SK-N-SH treated with all-trans-retinoic acid at 6 μM for 48 hours (cell line): ENCODE measurements around the gene GPC3.

Experiments used
- BACH2 ChIP-seq: fragments of 250-450 bp; sonication (Bioruptor Pico); IDR thresholded peaks from 2 replicates; pipeline ENCODE4 v1.9.0; 2021; ENCODE audit warnings: mild to moderate bottlenecking, borderline replicate concordance
- TOX ChIP-seq: fragments of 250-450 bp; sonication (Bioruptor Pico); IDR thresholded peaks from 2 replicates; pipeline ENCODE4 v1.8.0; 2021; ENCODE audit warnings: mild to moderate bottlenecking, moderate library complexity, borderline replicate concordance
- ZC3H10 ChIP-seq: fragments of 250-450 bp; sonication (Bioruptor Pico); IDR thresholded peaks from 2 replicates; pipeline ENCODE4 v1.5.1; 2021; ENCODE audit warnings: mild to moderate bottlenecking, moderate library complexity
- TF ChIP-seq, protein P1 (sequence below): fragments of 250-450 bp; sonication (Bioruptor Pico); IDR thresholded peaks from 2 replicates; pipeline ENCODE4 v1.5.0; 2020; ENCODE audit warnings: mild to moderate bottlenecking, moderate library complexity

GRCh38 chrX:133666256-133666655, 319.1 kb downstream of the GPC3 start:
- TF ChIP-seq ZC3H10 (CRISPR knock-in tag) = no peak
- TF ChIP-seq, protein P1, sequence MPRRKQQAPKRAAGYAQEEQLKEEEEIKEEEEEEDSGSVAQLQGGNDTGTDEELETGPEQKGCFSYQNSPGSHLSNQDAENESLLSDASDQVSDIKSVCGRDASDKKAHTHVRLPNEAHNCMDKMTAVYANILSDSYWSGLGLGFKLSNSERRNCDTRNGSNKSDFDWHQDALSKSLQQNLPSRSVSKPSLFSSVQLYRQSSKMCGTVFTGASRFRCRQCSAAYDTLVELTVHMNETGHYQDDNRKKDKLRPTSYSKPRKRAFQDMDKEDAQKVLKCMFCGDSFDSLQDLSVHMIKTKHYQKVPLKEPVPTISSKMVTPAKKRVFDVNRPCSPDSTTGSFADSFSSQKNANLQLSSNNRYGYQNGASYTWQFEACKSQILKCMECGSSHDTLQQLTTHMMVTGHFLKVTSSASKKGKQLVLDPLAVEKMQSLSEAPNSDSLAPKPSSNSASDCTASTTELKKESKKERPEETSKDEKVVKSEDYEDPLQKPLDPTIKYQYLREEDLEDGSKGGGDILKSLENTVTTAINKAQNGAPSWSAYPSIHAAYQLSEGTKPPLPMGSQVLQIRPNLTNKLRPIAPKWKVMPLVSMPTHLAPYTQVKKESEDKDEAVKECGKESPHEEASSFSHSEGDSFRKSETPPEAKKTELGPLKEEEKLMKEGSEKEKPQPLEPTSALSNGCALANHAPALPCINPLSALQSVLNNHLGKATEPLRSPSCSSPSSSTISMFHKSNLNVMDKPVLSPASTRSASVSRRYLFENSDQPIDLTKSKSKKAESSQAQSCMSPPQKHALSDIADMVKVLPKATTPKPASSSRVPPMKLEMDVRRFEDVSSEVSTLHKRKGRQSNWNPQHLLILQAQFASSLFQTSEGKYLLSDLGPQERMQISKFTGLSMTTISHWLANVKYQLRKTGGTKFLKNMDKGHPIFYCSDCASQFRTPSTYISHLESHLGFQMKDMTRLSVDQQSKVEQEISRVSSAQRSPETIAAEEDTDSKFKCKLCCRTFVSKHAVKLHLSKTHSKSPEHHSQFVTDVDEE (CRISPR knock-in tag) = no peak
- TF ChIP-seq BACH2 (CRISPR knock-in tag) = no peak
- no peak for TF ChIP-seq TOX (CRISPR knock-in tag)
